OCI-LY1 (cell line): ENCODE results near the gene RNASE1.

Source experiments
- H2AFZ ChIP-seq: fragments of 200-600 bp; sonication (generic), shearing (Covaris generic); 2 replicates; pipeline ENCODE4 v1.6.0; 2014; ENCODE audit warnings: antibody characterized with exemption, mild to moderate bottlenecking, low read length
- H3F3A ChIP-seq: fragments of 200-600 bp; sonication (generic), shearing (Covaris generic); 2 replicates; pipeline ENCODE4 v1.6.0; 2014; ENCODE audit warnings: mild to moderate bottlenecking, antibody characterized with exemption, low read length, moderate library complexity; ENCODE audit not compliant: insufficient read depth
- H3K27ac ChIP-seq: fragments of 200-600 bp; sonication (generic); 2 replicates; pipeline ENCODE4 v1.5.1; 2014; ENCODE audit warnings: low read length, mixed run types, mild to moderate bottlenecking, low read depth; ENCODE audit not compliant: poor library complexity, severe bottlenecking
- H3K27me3 ChIP-seq: fragments of 200-600 bp; sonication (generic); 2 replicates; pipeline ENCODE4 v1.6.0; 2014; ENCODE audit warnings: antibody characterized with exemption, mild to moderate bottlenecking, low read length, moderate library complexity; ENCODE audit not compliant: insufficient read depth
- H3K36me3 ChIP-seq: fragments of 200-600 bp; sonication (generic); 2 replicates; pipeline ENCODE4 v1.6.1; 2014; ENCODE audit warnings: mild to moderate bottlenecking, antibody characterized with exemption, low read length, moderate library complexity, mixed read lengths; ENCODE audit not compliant: insufficient read depth
- H3K4me1 ChIP-seq: fragments of 200-600 bp; sonication (generic); 2 replicates; pipeline ENCODE4 v1.5.1; 2014; ENCODE audit warnings: mild to moderate bottlenecking, low read length, moderate library complexity; ENCODE audit not compliant: insufficient read depth, severe bottlenecking
- H3K4me2 ChIP-seq: fragments of 200-600 bp; sonication (generic), shearing (Covaris generic); 2 replicates; pipeline ENCODE4 v1.6.1; 2014; ENCODE audit warnings: low read length
- H3K4me3 ChIP-seq: fragments of 200-600 bp; sonication (generic); 2 replicates; pipeline ENCODE4 v1.5.1; 2014; ENCODE audit warnings: low read length, low read depth, mild to moderate bottlenecking, mixed read lengths; ENCODE audit not compliant: poor library complexity, severe bottlenecking
- H3K79me2 ChIP-seq: fragments of 200-600 bp; shearing (Covaris generic); 2 replicates; pipeline ENCODE4 v1.6.1; 2016; ENCODE audit warnings: mixed run types, low read length, mixed read lengths; ENCODE audit not compliant: insufficient read depth
- H3K9ac ChIP-seq: fragments of 200-600 bp; sonication (generic), shearing (Covaris generic); 2 replicates; pipeline ENCODE4 v1.6.1; 2014; ENCODE audit warnings: mild to moderate bottlenecking, low read length, mixed read lengths
- H3K9me2 ChIP-seq: fragments of 200-600 bp; sonication (generic), shearing (Covaris generic); 2 replicates; pipeline ENCODE4 v1.6.1; 2014; ENCODE audit warnings: low read depth, mild to moderate bottlenecking, low read length, mixed read lengths
- H3K9me3 ChIP-seq: fragments of 200-600 bp; shearing (Covaris generic); 2 replicates; pipeline ENCODE4 v1.6.1; 2014; ENCODE audit warnings: low read length, mixed read lengths
- H4K20me1 ChIP-seq: fragments of 200-600 bp; sonication (generic), shearing (Covaris generic); 2 replicates; pipeline ENCODE4 v1.6.0; 2016; ENCODE audit warnings: mild to moderate bottlenecking, low read length; ENCODE audit not compliant: insufficient read depth
- EZH2 ChIP-seq: fragments of 200-600 bp; sonication (generic), shearing (Covaris generic); IDR thresholded peaks from 2 replicates; pipeline ENCODE4 v1.8.0; 2017; ENCODE audit warnings: borderline replicate concordance, mixed run types, mild to moderate bottlenecking, antibody characterized with exemption, low read length, moderate library complexity, mixed read lengths
- TF ChIP-seq, protein P1 (sequence below): fragments of 200-600 bp; sonication (generic), shearing (Covaris generic); IDR thresholded peaks from 2 replicates; pipeline ENCODE4 v1.5.1; 2017; ENCODE audit warnings: mild to moderate bottlenecking, antibody characterized with exemption, low read length, moderate library complexity, mixed read lengths

RNASE1 gene

DNA sequence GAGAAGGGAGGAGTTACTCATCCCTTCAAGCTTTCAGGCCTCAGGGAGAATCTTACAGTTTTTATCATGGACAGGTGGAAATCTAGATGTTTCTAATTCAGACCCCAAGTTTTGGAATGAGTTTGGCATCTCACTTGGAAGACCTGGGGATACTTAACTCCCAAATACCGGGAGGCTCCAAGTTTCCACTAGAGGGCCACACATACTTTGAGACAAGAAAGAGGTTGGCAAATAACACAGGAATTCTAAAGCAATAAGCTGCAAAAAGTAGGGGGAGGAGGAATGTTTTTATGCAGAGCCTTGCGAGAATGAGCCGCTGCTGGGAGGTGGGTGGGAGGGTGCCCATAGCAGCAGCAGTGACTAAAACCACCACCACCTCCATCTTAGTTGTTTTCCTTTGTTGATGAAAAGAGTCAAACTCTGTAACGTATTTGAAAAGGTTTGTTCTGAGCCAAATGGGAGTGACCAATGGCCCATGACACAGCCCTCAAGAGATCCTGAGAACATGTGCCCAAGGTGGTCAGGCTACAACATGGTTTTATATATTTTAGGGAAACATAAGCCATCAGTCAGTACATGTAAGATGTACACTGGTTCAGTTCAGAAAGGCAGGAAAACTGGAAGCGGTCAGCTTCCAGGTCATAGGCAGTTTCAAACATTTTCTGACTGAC lies 34.2 kb upstream of the RNASE1 start:
- Histone ChIP-seq H2AFZ (no peak overlapping the region), H3K79me2 (no peaks in the 10 kb centered on the region), H3F3A (no peaks in the 10 kb centered on the region), H3K4me2 (no peak overlapping the region), H3K9me2 (no peaks in the 10 kb centered on the region), H3K9me3 (no peaks in the 10 kb centered on the region), H3K4me1 (no peaks in the 10 kb centered on the region), H3K27me3 (no peaks in the 10 kb centered on the region), H3K27ac (no peak overlapping the region), H3K36me3 (no peaks in the 10 kb centered on the region), H3K4me3 (no peak overlapping the region), H4K20me1 (no peaks in the 10 kb centered on the region), H3K9ac (no peak overlapping the region)
- TF ChIP-seq EZH2, result no peak
- TF ChIP-seq, protein P1, sequence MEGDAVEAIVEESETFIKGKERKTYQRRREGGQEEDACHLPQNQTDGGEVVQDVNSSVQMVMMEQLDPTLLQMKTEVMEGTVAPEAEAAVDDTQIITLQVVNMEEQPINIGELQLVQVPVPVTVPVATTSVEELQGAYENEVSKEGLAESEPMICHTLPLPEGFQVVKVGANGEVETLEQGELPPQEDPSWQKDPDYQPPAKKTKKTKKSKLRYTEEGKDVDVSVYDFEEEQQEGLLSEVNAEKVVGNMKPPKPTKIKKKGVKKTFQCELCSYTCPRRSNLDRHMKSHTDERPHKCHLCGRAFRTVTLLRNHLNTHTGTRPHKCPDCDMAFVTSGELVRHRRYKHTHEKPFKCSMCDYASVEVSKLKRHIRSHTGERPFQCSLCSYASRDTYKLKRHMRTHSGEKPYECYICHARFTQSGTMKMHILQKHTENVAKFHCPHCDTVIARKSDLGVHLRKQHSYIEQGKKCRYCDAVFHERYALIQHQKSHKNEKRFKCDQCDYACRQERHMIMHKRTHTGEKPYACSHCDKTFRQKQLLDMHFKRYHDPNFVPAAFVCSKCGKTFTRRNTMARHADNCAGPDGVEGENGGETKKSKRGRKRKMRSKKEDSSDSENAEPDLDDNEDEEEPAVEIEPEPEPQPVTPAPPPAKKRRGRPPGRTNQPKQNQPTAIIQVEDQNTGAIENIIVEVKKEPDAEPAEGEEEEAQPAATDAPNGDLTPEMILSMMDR, result peak; percentile 16; the same call in 1 of the 2 replicates

GRCh38 chr14:20834899-20835298 lies 32.3 kb upstream of the RNASE1 start:
- no peaks in the 10 kb centered on the region for H3K9me3 ChIP-seq
- no peak overlapping the region for H3K4me3 ChIP-seq
- H4K20me1 ChIP-seq, result no peaks in the 10 kb centered on the region
- H2AFZ ChIP-seq, result no peak overlapping the region
- no peaks in the 10 kb centered on the region for H3K36me3 ChIP-seq
- no peaks in the 10 kb centered on the region for H3K79me2 ChIP-seq
- H3K4me2 ChIP-seq, result no peak overlapping the region
- TF ChIP-seq, protein P1, result no peak
- TF ChIP-seq EZH2, result no peak
- no peak overlapping the region for H3K9ac ChIP-seq
- no peaks in the 10 kb centered on the region for H3K9me2 ChIP-seq
- no peaks in the 10 kb centered on the region for H3F3A ChIP-seq
- H3K27me3 ChIP-seq, result no peaks in the 10 kb centered on the region
- no peaks in the 10 kb centered on the region for H3K4me1 ChIP-seq
- H3K27ac ChIP-seq, result no peak overlapping the region

DNA sequence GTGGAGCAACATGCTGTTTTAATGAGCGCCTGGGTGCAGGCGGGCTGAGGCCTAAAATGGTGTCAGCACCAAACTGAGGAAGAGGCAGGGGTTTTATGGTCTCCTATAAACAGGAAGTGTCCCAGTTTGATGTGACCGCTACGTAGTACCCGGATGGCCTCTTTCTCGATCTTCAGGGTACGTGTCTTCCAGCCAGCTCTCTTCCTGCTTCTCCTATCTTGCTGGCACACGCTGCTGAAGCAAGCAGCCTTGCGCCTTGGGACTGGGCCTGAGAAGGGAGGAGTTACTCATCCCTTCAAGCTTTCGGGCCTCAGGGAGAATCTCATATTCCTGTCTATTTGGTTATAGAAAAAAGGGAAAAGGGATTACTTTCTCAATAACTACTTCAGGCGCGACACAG lies 28.2 kb upstream of the RNASE1 start:
- TF ChIP-seq, protein P1, result no peak
- TF ChIP-seq EZH2, result no peak
- no peaks in the 10 kb centered on the region for H3K4me1 ChIP-seq
- no peaks in the 10 kb centered on the region; the same call in 1 of the 2 replicates for H3K36me3 ChIP-seq
- no peaks in the 10 kb centered on the region for H3K9me3 ChIP-seq
- H3K27ac ChIP-seq, result no peak overlapping the region
- H2AFZ ChIP-seq, result no peak overlapping the region
- no peaks in the 10 kb centered on the region for H3F3A ChIP-seq
- peaks cover 3% of the 10 kb centered on the region; the same call in 1 of the 2 replicates for H3K27me3 ChIP-seq
- no peaks in the 10 kb centered on the region for H3K9me2 ChIP-seq
- no peak overlapping the region for H3K4me3 ChIP-seq
- H4K20me1 ChIP-seq, result no peaks in the 10 kb centered on the region
- no peaks in the 10 kb centered on the region for H3K79me2 ChIP-seq
- no peak overlapping the region for H3K9ac ChIP-seq
- no peak overlapping the region for H3K4me2 ChIP-seq
